ENCODE data around the gene LPAR1. TPM values are rescaled to one million over a fixed set of nuclear protein-coding genes. Genes with fewer than 3 reads are reported as not detected.

The LPAR1 gene
- total RNA-seq, 1 donor from 2014 or later, result 23.2 TPM

DNA sequence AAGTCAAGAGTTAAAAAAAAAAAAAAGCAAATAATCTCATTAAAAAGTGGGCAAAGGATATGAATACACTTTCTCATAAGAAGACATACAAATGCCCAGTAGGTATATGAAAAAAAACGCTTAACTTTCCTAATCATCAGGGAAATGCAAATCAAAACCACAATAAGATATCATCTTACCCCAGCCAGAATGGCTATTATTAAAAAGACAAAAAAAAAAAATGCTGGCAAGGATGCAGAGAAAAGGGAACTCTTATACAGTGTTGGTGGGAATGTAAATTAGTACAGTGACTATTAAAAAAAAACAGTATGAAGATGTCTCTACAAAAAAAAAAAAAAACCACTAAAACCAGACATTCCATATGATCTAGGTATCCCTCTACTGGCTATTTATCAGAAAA lies 79.4 kb downstream of the LPAR1 start:
- Histone ChIP-seq H3K4me3 (no peak overlapping the region), H3K27ac (no peak overlapping the region), H3K36me3 (no peaks in the 10 kb centered on the region), H3K27me3 (ENCODE audit: low read depth) (no peaks in the 10 kb centered on the region), H3K9me3 (peaks cover 21% of the 10 kb centered on the region), H3K4me1 (no peaks in the 10 kb centered on the region)
- DNase-seq (no peak), ATAC-seq (no peak)
- TF ChIP-seq, protein P1, sequence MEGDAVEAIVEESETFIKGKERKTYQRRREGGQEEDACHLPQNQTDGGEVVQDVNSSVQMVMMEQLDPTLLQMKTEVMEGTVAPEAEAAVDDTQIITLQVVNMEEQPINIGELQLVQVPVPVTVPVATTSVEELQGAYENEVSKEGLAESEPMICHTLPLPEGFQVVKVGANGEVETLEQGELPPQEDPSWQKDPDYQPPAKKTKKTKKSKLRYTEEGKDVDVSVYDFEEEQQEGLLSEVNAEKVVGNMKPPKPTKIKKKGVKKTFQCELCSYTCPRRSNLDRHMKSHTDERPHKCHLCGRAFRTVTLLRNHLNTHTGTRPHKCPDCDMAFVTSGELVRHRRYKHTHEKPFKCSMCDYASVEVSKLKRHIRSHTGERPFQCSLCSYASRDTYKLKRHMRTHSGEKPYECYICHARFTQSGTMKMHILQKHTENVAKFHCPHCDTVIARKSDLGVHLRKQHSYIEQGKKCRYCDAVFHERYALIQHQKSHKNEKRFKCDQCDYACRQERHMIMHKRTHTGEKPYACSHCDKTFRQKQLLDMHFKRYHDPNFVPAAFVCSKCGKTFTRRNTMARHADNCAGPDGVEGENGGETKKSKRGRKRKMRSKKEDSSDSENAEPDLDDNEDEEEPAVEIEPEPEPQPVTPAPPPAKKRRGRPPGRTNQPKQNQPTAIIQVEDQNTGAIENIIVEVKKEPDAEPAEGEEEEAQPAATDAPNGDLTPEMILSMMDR (IDR thresholded peaks at IDR 0.05), result no peak
- intact Hi-C loops (cut with DNase I), result no loop called here

DNA sequence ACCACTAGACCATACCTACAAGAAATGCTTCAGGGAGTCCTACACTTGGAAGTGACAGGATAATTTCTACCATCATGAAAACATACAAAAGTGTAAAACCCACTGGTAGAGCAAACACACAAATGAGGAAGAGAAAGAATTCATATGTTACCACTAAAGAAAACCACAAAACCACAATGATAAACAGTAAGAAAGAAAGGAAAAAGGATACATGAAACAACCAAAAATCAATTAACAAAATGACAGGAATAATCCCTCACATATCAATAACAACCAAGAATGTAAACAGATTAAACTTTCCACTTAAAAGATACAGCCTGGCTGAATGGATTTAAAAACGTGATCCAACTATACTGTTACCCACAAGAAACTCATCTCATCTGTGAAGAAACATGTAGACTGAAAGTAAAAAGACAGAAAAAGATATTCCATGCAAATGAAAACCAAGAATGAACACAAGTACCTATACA lies 83.4 kb downstream of the LPAR1 start:
- Histone ChIP-seq H3K9me3 (peaks cover 21% of the 10 kb centered on the region), H3K27ac (no peak overlapping the region), H3K4me3 (no peak overlapping the region), H3K36me3 (no peaks in the 10 kb centered on the region), H3K27me3 (ENCODE audit: low read depth) (no peaks in the 10 kb centered on the region), H3K4me1 (peaks cover 4% of the 10 kb centered on the region)
- ATAC-seq, result no peak
- DNase-seq, result no peak
- intact Hi-C loops (cut with DNase I), result no loop called here
- TF ChIP-seq, protein P1 (IDR thresholded peaks at IDR 0.05), result no peak

DNA sequence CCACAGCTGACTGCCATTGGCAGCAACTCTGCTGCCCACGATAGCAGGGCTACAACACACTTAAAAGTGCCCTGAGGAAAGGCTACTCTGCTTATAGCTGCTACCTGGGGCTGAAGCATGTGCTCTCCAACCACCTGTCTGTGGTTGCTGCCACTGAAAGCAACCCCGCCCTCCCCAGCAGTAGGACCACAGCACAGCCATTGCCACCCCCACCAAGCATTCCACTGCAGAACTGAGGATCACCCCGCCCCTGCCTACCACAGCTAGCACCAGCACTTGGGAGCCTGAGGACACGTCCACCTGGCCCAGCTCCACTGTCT lies 85.8 kb downstream of the LPAR1 start:
- TF ChIP-seq, protein P1 (IDR thresholded peaks at IDR 0.05), result no peak
- DNase-seq (no peak), ATAC-seq (peak in 1 of 2 donors; percentile 45)
- H3K27ac ChIP-seq, result no peak overlapping the region
- peaks cover 4% of the 10 kb centered on the region for H3K4me1 ChIP-seq
- no peaks in the 10 kb centered on the region for H3K27me3 ChIP-seq (ENCODE audit: low read depth)
- intact Hi-C loops (cut with DNase I), result no loop called here
- H3K4me3 ChIP-seq, result no peak overlapping the region
- no peaks in the 10 kb centered on the region for H3K36me3 ChIP-seq
- peaks cover 10% of the 10 kb centered on the region for H3K9me3 ChIP-seq

DNA sequence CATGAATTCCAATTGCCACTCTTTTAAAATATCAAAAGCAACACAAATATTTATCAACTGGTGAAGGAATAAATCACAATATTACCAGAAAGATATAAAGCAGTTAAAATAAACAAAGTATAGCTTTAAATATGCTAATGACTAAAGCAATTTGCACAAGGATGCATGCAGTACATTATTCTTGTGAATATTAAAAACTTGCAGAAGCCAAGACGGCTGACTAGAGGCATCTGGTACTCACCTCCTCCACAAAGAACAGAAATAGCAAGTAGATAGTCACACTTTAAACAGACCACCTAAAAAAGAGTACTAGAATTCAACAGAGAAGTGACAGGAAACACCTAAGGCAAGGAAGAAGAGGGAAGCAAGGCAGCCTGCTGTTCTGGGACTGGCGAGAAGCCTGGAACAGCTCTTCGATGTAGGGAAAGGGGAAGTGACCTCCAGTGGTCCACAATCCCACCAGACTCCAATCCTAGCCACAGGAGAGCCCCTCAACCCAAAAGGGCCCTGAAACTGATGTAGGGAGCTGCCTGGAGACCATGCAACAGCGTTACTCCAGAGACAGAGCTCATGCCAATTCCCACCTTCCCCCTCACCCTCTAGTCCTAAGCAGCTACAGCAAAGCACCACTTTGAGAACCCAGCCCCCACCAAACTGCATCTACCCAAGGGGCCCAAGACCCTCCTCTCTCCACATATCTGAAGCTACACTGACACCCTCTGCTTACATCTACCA lies 86.3 kb downstream of the LPAR1 start:
- Histone ChIP-seq H3K27me3 (ENCODE audit: low read depth) (no peaks in the 10 kb centered on the region), H3K4me1 (peaks cover 4% of the 10 kb centered on the region), H3K9me3 (peaks cover 7% of the 10 kb centered on the region), H3K27ac (no peak overlapping the region), H3K4me3 (no peak overlapping the region), H3K36me3 (no peaks in the 10 kb centered on the region)
- DNase-seq, result no peak
- ATAC-seq, result no peak
- TF ChIP-seq, protein P1 (IDR thresholded peaks at IDR 0.05), result no peak
- intact Hi-C loops (cut with DNase I), result no loop called here

DNA sequence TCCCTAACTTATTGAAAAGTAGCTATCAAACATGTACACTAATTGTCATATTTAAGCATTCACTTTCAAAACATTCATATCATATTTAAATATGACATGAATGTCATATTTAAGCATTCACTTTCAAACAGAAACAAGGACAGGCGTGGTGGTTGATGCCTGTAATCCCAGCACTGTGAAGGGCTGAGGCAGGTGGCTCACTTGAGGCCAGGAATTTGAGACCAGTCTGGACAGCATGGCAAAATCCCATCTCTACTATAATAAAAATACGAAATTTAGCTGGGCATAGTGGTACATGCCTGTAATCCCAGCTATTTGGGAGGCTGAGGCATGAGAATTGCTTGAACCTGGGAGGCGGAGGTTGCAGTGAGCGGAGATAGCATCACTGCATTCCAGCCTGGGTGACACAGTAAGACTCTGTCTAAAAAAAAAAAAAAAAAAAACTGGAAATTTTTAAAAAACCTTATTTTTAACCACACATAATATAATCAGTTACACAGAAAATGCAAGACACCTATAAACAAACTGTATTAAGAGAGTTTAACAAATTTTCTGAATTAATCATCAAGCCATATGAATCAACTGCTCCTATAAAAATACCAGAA lies 88.1 kb downstream of the LPAR1 start:
- no peaks in the 10 kb centered on the region for H3K27me3 ChIP-seq (ENCODE audit: low read depth)
- no peaks in the 10 kb centered on the region for H3K36me3 ChIP-seq
- intact Hi-C loops (cut with DNase I), result no loop called here
- H3K9me3 ChIP-seq, result peaks cover 6% of the 10 kb centered on the region
- no peak overlapping the region for H3K4me3 ChIP-seq
- ATAC-seq (no peak), DNase-seq (no peak)
- TF ChIP-seq, protein P1 (IDR thresholded peaks at IDR 0.05), result no peak
- H3K27ac ChIP-seq, result no peak overlapping the region
- H3K4me1 ChIP-seq, result peaks cover 4% of the 10 kb centered on the region

All from lower lobe of right lung (tissue), 2 donors.